ENCODE data around the gene C4orf50. TPM values are rescaled to one million over a fixed set of nuclear protein-coding genes. Genes with fewer than 3 reads are reported as not detected.

The C4orf50 gene
- total and polyA plus RNA-seq, 2 of the 13 experiments (the other 11 are each of a cell fraction or from before 2014, with no cell fraction given) = not detected

DNA sequence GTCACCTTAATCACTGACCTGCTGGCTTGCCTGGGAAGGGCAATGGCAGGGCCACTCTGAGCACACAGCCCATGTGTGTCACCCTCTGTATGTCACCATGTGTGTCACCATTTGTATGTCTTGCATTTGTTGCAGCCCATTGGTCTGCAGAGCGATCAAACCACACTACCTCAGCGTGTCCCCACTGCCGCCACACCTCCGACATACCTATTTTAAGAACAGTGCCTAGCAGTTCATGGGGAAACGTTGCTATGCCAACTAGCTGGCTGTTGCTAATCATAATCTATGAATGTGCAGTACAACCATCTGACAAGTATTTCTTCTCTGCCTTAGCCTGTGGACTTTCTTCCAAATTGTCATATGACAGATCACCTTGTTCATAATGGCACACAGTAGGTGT, 117.4 kb downstream of the C4orf50 start:
- CTCF ChIA-PET (ENCODE audit: low intra/inter-chr PET ratio, low total read pairs) = no interaction called here
- BruUV-seq (replicated peaks) = no TSS peak

GRCh38 chr4:5899881-5900280, 118.3 kb downstream of the C4orf50 start:
- Histone ChIP-seq H2AFZ (ENCODE audit: low read length) (no peak overlapping the region), H3K79me2 (ENCODE audit: insufficient read depth, low read length) (no peaks in the 10 kb centered on the region), H3K9me3 (ENCODE audit: low read length) (no peaks in the 10 kb centered on the region), H3K4me2 (ENCODE audit: low read depth, low read length) (no peak overlapping the region), H3K4me1 (ENCODE audit: insufficient read depth, low read length) (no peaks in the 10 kb centered on the region), H3K4me3 (replicated peaks in 1 of 3; ENCODE audit: insufficient read depth in 1 of 3, low read depth in 2 of 3, low read length in 3 of 3) (no peak overlapping the region), H3K27ac (ENCODE audit: extremely low read length, insufficient read depth, low read length) (no peak overlapping the region), H3K9ac (ENCODE audit: insufficient read depth, low read depth, low read length) (no peak overlapping the region), H3K36me3 (replicated peaks in 1 of 2; ENCODE audit: control insufficient read depth in 1 of 2, insufficient read depth in 2 of 2, low read length in 2 of 2) (no peaks in the 10 kb centered on the region), H4K20me1 (ENCODE audit: insufficient read depth, low read length) (no peaks in the 10 kb centered on the region), H3K27me3 (ENCODE audit: control insufficient read depth in 1 of 2, insufficient read depth in 2 of 2, low read length in 2 of 2) (peaks cover 1 to 41% of the 10 kb centered on the region in 2 experiments; a peak in 3 of 5 replicates)
- POLR2A ChIA-PET = no interaction called here
- BruUV-seq (replicated peaks) = no TSS peak
- no peak for TF ChIP-seq NFIB (CRISPR knock-in tag; IDR thresholded peaks at IDR 0.05; ENCODE audit: borderline replicate concordance)
- no peak for TF ChIP-seq NR2F2 (IDR thresholded peaks at IDR 0.05; ENCODE audit: borderline replicate concordance, low read depth)
- no peak for TF ChIP-seq RFXANK (CRISPR knock-in tag; IDR thresholded peaks at IDR 0.05)
- no peak for DNase-seq (ENCODE audit: low spot score)
- ATAC-seq = no peak
- 1% methylated on average over 3 of the region's 5 CpGs for WGBS (ENCODE audit: low lambda C conversion rate)
- in situ Hi-C loops (cut with HindIII; ENCODE audit: extremely low pct_ligation_motif_present, low pct_unique_long_range_greater_than_20kb) = no loop called here
- CTCF ChIA-PET (ENCODE audit: low intra/inter-chr PET ratio, low total read pairs) = no interaction called here
- no peak for FAIRE-seq
- intact Hi-C loops (cut with micrococcal nuclease; ENCODE audit: unreplicated experiment) = loop anchor here (5.0 kb wide), 1 partner anchor 282 kb away; no protein-coding TSS in a partner anchor

More for the DNA sequence above, 117.4 kb downstream of the C4orf50 start:
- in situ Hi-C loops (cut with HindIII; ENCODE audit: extremely low pct_ligation_motif_present, low pct_unique_long_range_greater_than_20kb) = no loop called here
- no peaks in the 10 kb centered on the region for H3K9me3 ChIP-seq (ENCODE audit: low read length)
- DNase-seq (ENCODE audit: low spot score) (no peak), ATAC-seq (no peak), FAIRE-seq (no peak)
- no peaks in the 10 kb centered on the region for H3K36me3 ChIP-seq (replicated peaks in 1 of 2; ENCODE audit: control insufficient read depth in 1 of 2, insufficient read depth in 2 of 2, low read length in 2 of 2)
- no peak overlapping the region for H3K4me3 ChIP-seq (replicated peaks in 1 of 3; ENCODE audit: insufficient read depth in 1 of 3, low read depth in 2 of 3, low read length in 3 of 3)
- no peak overlapping the region for H3K4me2 ChIP-seq (ENCODE audit: low read depth, low read length)
- no peaks in the 10 kb centered on the region for H3K4me1 ChIP-seq (ENCODE audit: insufficient read depth, low read length)
- WGBS (ENCODE audit: low lambda C conversion rate) = 7% methylated on average over 4 of the region's 5 CpGs
- POLR2A ChIA-PET = no interaction called here
- H2AFZ ChIP-seq (ENCODE audit: low read length) = no peak overlapping the region
- no peak overlapping the region for H3K27ac ChIP-seq (ENCODE audit: extremely low read length, insufficient read depth, low read length)
- H3K9ac ChIP-seq (ENCODE audit: insufficient read depth, low read depth, low read length) = no peak overlapping the region
- intact Hi-C loops (cut with micrococcal nuclease; ENCODE audit: unreplicated experiment) = no loop called here
- TF ChIP-seq ZSCAN20 (CRISPR knock-in tag; IDR thresholded peaks at IDR 0.05; ENCODE audit: borderline replicate concordance) = no peak
- TF ChIP-seq MAFK (conservative IDR thresholded peaks at IDR 0.05 in 1 of 2, IDR thresholded peaks at IDR 0.05 in 1 of 2; ENCODE audit: low read length in 2 of 2) = no peak
- no peak for TF ChIP-seq PCBP2 (optimal IDR thresholded peaks at IDR 0.05; ENCODE audit: low read depth, low read length, poor library complexity, severe bottlenecking)
- TF ChIP-seq, protein P1, sequence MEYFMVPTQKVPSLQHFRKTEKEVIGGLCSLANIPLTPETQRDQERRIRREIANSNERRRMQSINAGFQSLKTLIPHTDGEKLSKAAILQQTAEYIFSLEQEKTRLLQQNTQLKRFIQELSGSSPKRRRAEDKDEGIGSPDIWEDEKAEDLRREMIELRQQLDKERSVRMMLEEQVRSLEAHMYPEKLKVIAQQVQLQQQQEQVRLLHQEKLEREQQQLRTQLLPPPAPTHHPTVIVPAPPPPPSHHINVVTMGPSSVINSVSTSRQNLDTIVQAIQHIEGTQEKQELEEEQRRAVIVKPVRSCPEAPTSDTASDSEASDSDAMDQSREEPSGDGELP (IDR thresholded peaks at IDR 0.05; ENCODE audit: borderline replicate concordance, low read depth) = no peak
- no peak for TF ChIP-seq TBL1XR1 (IDR thresholded peaks at IDR 0.05; ENCODE audit: borderline replicate concordance, low read length, partially characterized antibody)
- H3K27me3 ChIP-seq (ENCODE audit: control insufficient read depth in 1 of 2, insufficient read depth in 2 of 2, low read length in 2 of 2) = peaks cover 1 to 41% of the 10 kb centered on the region in 2 experiments; a peak in 3 of 5 replicates
- H3K79me2 ChIP-seq (ENCODE audit: insufficient read depth, low read length) = no peaks in the 10 kb centered on the region
- no peaks in the 10 kb centered on the region for H4K20me1 ChIP-seq (ENCODE audit: insufficient read depth, low read length)

All from HepG2 (cell line).